Astrocyte of the spinal cord (primary cell): Measurements from ENCODE around the gene ABCA13.

Experiments used
- DNase-seq: peaks from one replicate; pipeline ENCODE4 v3.0.0; 2011; ENCODE audit warnings: low read depth, low spot score
- H3K4me3 ChIP-seq: 2 replicates; pipeline ENCODE4 v1.5.1; 2011; ENCODE audit warnings: low read depth, mild to moderate bottlenecking, low read length, moderate library complexity
- in situ Hi-C: cut with HindIII; loops from 2 replicates; pipeline ENCODE4 v1.10.0; 2017; ENCODE audit warnings: low sequenced_read_pairs
- TF ChIP-seq, protein P1 (sequence below): IDR thresholded peaks from 2 replicates; pipeline ENCODE4 v1.5.1; 2012; ENCODE audit warnings: low read depth, mild to moderate bottlenecking, low read length, inconsistent platforms

Gene ABCA13

DNA sequence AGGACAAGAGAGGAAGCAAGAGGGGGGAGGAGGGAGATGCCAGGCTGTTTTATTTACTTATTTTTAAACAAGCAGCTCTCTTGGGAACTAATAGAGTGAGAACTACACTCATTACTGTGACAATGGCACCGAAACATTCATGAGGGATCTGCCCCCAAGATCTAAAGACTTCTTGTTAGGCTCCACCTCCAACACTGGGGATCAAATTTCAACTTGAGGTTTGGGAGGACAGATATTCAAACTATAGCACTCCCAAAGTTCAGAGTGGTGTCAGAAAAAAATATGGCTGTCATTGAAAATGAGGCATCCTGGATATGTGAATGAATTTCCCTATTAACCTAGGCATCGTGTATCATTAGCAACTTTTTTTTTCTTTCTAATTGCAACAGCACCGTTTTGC is 145.5 kb downstream of the ABCA13 start:
- DNase-seq: no peak
- in situ Hi-C loops: no loop called here
- TF ChIP-seq, protein P1, sequence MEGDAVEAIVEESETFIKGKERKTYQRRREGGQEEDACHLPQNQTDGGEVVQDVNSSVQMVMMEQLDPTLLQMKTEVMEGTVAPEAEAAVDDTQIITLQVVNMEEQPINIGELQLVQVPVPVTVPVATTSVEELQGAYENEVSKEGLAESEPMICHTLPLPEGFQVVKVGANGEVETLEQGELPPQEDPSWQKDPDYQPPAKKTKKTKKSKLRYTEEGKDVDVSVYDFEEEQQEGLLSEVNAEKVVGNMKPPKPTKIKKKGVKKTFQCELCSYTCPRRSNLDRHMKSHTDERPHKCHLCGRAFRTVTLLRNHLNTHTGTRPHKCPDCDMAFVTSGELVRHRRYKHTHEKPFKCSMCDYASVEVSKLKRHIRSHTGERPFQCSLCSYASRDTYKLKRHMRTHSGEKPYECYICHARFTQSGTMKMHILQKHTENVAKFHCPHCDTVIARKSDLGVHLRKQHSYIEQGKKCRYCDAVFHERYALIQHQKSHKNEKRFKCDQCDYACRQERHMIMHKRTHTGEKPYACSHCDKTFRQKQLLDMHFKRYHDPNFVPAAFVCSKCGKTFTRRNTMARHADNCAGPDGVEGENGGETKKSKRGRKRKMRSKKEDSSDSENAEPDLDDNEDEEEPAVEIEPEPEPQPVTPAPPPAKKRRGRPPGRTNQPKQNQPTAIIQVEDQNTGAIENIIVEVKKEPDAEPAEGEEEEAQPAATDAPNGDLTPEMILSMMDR: no peak
- no peak overlapping the region for H3K4me3 ChIP-seq

GRCh38 chr7:48317360-48317759 is 146.1 kb downstream of the ABCA13 start:
- no peak overlapping the region for H3K4me3 ChIP-seq
- no peak for DNase-seq
- TF ChIP-seq, protein P1: no peak
- in situ Hi-C loops: no loop called here

- H3K4me3 ChIP-seq: no peak overlapping the region
- in situ Hi-C loops: no loop called here
- DNase-seq: no peak
- TF ChIP-seq, protein P1: no peak
Measured at GRCh38 chr7:48321319-48322010, 150.2 kb downstream of the ABCA13 start.

- no peak overlapping the region for H3K4me3 ChIP-seq
- in situ Hi-C loops: no loop called here
- TF ChIP-seq, protein P1: peak; percentile 88
- DNase-seq: peak; percentile 39
Measured at GRCh38 chr7:48337012-48337621, 165.9 kb downstream of the ABCA13 start.

DNA sequence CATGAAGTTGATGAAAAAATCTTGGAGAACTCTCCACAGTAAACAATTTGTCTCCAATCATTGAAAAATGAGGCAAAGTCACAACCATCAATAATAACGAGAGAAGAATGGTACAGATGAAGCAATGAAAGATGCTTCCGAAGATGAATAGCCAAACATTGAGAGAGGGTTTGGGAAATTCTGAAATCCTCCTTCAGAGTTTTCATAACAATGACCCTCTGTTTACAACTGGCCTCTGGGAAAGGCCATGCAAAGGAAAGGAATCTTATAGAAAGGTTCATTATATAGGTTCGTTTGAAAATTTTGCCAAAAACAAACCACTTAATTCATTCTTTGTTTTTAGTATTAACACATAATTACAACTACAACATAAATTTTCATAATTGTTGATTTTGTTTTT is 166.5 kb downstream of the ABCA13 start:
- TF ChIP-seq, protein P1: no peak
- in situ Hi-C loops: no loop called here
- no peak overlapping the region for H3K4me3 ChIP-seq
- DNase-seq: no peak

GRCh38 chr7:48347230-48347825 is 176.1 kb downstream of the ABCA13 start:
- DNase-seq: no peak
- TF ChIP-seq, protein P1: no peak
- no peak overlapping the region for H3K4me3 ChIP-seq
- in situ Hi-C loops: no loop called here
